Central memory CD8-positive, alpha-beta T cell (primary cell): ENCODE data around the gene NAPSA.
A peak's percentile ranks its signal among the peaks of the same experiment; 100 is the strongest.

Experiments
- ATAC-seq: fragments of 150-1000 bp; cut with Tn5 transposase; replicated peaks from 2 replicates; pipeline ENCODE4 v1.10.0; 2022; ENCODE audit warnings: mild to moderate bottlenecking, moderate FRiP score, moderate number of reproducible peaks; ENCODE audit not compliant: poor library complexity, severe bottlenecking; ENCODE audit errors: extremely low read depth
- DNase-seq, 2 donors: peaks; one replicate each; pipeline ENCODE4 v3.0.0; 2021; ENCODE audit warnings: low spot score in 2 of 2
- H3K27ac Mint-ChIP-seq: one replicate; pipeline ENCODE4 v1.8.0; 2022; ENCODE audit warnings: low read depth, mild to moderate bottlenecking, moderate library complexity, mixed read lengths
- H3K27me3 Mint-ChIP-seq: one replicate; pipeline ENCODE4 v1.8.0; 2022; ENCODE audit warnings: mixed read lengths
- H3K36me3 Mint-ChIP-seq: one replicate; pipeline ENCODE4 v1.8.0; 2022; ENCODE audit warnings: mild to moderate bottlenecking, moderate library complexity, mixed read lengths; ENCODE audit not compliant: insufficient read depth
- H3K4me1 Mint-ChIP-seq: one replicate; pipeline ENCODE4 v1.8.0; 2022; ENCODE audit warnings: mixed read lengths
- H3K4me3 Mint-ChIP-seq: one replicate; pipeline ENCODE4 v1.8.0; 2022; ENCODE audit warnings: mild to moderate bottlenecking, moderate library complexity, mixed read lengths
- H3K9me3 Mint-ChIP-seq: one replicate; pipeline ENCODE4 v1.8.0; 2022; ENCODE audit warnings: mixed read lengths

The NAPSA gene

DNA sequence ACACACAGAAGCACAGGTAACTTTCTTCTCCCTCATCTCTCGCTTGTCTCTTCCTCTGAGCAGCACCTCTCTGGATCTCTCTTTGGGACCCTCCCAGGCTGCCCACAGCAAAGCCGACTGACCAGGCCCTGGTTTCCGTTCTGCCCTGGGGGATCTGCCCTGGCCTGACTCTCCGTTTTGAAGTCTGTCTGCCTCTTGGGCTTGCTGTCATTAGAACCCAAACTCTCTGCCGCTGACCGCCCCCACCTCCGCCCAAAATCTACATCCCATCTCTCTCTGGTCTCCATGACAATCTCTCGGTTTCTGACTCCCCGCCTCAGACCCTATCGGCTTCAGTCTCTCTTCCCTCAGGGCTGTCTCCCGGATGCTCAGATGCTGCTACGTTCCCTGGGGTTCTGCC lies 43.2 kb downstream of the NAPSA start:
- ATAC-seq, result no peak
- Mint-ChIP-seq H3K4me1 (peaks cover 10% of the 10 kb centered on the region), H3K9me3 (no peaks in the 10 kb centered on the region), H3K27ac (no peak overlapping the region), H3K27me3 (peaks cover 86% of the 10 kb centered on the region), H3K36me3 (peaks cover 8% of the 10 kb centered on the region), H3K4me3 (no peak overlapping the region)
- DNase-seq, result no peak

DNA sequence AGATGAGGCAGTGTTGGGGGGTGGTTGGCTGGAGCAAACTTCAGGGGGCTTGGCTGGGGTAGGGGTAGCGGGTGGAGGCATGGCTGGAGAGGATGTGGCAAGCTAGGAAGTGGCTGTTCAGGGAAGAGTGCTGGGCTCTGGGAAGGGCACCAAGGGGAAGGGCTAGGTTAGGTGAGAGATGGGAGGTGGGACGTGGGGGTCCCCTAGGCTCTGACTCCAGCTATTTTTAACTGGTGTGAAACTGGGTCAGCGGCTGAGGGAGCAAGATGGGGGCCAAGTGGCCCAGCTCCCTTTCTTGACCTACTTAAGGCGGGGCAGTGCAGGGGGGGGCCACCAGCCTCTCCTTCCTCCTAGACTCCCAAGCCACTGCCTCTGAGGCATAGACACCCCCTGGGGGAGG lies 43.6 kb downstream of the NAPSA start:
- peaks cover 5% of the 10 kb centered on the region for H3K4me1 Mint-ChIP-seq
- H3K27me3 Mint-ChIP-seq, result peaks cover 84% of the 10 kb centered on the region
- ATAC-seq (no peak), DNase-seq (no peak)
- H3K27ac Mint-ChIP-seq, result no peak overlapping the region
- peaks cover 8% of the 10 kb centered on the region for H3K36me3 Mint-ChIP-seq
- no peaks in the 10 kb centered on the region for H3K9me3 Mint-ChIP-seq
- no peak overlapping the region for H3K4me3 Mint-ChIP-seq

DNA sequence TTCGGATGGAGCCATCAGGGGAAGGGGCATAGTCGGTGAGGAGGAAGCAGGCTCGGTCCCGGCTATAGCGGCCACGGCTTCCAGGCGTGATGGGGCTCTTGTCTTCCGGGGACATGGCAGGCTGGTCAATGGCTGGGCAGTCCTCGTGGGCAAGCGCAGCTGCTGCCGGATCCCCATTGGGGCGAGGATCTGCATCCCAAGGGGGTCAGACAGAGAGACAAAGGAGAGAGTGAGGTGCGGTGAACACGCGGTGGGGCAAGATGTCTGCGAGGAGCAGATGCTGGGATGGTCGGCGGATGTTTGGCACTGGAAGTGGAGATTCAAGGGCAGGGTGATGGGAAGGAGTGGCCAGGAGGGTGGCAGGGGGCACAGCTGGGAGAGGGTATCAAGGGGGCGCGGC lies 44.8 kb downstream of the NAPSA start:
- Mint-ChIP-seq H3K9me3 (no peaks in the 10 kb centered on the region), H3K4me1 (no peaks in the 10 kb centered on the region), H3K27ac (no peak overlapping the region), H3K36me3 (peaks cover 8% of the 10 kb centered on the region), H3K4me3 (no peak overlapping the region), H3K27me3 (peaks cover 87% of the 10 kb centered on the region)
- no peak for ATAC-seq
- no peak for DNase-seq

DNA sequence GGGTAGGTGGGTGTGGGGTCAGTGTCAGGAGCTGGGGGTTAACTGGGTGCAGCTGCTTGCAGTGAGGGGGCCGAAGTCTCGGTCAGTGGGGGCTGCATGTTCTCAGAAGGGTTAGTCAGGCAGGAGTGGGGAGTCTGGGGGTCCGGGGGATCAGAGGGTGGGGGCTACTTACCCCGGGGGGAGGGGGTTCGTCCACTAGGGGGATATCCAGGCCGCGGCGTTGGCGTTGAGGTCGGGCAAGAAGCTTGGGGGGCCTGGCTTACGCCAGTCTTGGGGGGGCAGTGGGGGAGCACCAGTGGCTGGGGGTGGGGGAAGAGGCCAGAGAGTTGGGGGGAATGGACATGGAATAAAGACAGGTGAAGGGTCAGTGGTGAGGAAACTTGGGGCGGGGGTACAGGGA lies 45.4 kb downstream of the NAPSA start:
- no peak for ATAC-seq
- Mint-ChIP-seq H3K9me3 (no peaks in the 10 kb centered on the region), H3K4me1 (no peaks in the 10 kb centered on the region), H3K4me3 (no peak overlapping the region), H3K27me3 (peaks cover 89% of the 10 kb centered on the region), H3K27ac (no peak overlapping the region), H3K36me3 (peaks cover 7% of the 10 kb centered on the region)
- no peak for DNase-seq

DNA sequence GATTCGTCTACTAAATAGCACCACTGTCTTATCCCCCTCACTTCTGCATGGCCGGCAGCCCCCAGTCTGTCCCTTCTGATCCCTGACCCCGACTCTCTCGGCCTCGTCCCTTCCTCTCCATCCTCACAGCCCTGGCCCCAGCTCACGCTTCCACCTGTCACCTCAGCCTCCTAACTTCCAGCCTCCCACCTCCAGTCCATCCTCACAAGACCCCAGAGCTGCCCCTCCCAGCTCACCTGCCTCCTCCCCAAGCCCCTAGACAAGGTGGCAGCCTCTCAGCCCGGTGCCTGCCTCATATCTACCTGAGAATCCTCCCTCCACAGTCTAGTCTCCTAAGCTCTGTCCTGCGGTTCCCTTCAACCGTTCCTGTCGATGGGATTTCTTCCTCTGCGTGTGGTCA lies 46.3 kb downstream of the NAPSA start:
- Mint-ChIP-seq H3K4me3 (no peak overlapping the region), H3K27ac (no peak overlapping the region), H3K9me3 (no peaks in the 10 kb centered on the region), H3K27me3 (peaks cover 89% of the 10 kb centered on the region), H3K36me3 (peaks cover 2% of the 10 kb centered on the region), H3K4me1 (no peaks in the 10 kb centered on the region)
- DNase-seq, result no peak
- ATAC-seq, result no peak

DNA sequence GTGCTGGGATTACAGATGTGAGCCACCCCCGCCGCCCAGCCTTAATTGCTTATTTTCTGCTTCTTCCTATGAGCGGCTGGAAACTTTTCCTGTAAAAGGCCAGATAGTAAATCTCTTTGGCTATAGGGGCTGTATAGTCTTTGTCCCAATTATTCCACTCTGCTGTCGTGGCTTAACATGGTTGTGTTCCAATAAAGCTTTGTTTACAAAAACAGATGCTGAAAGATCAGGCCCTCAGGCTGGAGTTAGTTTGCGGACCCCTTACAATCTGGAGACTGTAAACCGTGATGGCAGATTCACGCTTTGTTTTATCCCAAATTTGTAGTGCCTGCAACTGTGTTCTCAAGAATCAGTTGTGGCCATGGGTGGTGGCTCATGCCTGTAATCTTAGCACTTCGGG lies 47.0 kb downstream of the NAPSA start:
- no peak overlapping the region for H3K27ac Mint-ChIP-seq
- H3K36me3 Mint-ChIP-seq, result peaks cover 2% of the 10 kb centered on the region
- peaks cover 89% of the 10 kb centered on the region for H3K27me3 Mint-ChIP-seq
- H3K4me3 Mint-ChIP-seq, result no peak overlapping the region
- ATAC-seq (no peak), DNase-seq (no peak)
- H3K4me1 Mint-ChIP-seq, result no peaks in the 10 kb centered on the region
- H3K9me3 Mint-ChIP-seq, result no peaks in the 10 kb centered on the region

DNA sequence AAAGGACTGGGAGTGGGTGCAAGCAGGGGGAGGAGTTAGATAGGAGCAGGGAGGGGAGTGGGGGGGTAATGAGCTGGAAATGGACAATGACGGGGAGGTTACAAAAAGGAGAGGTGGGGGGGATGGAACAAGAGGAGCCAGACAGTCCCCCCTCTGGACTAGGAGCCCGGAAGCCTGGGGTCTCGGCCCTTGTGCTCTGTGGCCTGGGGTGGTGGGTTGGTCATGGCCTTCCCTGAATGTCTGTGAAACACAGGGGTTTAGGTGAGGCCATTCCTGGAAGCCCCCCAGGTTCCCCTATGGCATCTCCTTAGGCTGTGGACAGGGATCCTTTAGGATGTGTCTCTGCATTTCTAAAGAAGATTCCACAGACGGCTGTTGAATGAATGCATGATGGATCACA lies 48.3 kb downstream of the NAPSA start:
- ATAC-seq (no peak), DNase-seq (no peak)
- Mint-ChIP-seq H3K4me3 (no peak overlapping the region), H3K9me3 (no peaks in the 10 kb centered on the region), H3K36me3 (peaks cover 2% of the 10 kb centered on the region), H3K27ac (no peak overlapping the region), H3K27me3 (peaks cover 87% of the 10 kb centered on the region), H3K4me1 (no peaks in the 10 kb centered on the region)

DNA sequence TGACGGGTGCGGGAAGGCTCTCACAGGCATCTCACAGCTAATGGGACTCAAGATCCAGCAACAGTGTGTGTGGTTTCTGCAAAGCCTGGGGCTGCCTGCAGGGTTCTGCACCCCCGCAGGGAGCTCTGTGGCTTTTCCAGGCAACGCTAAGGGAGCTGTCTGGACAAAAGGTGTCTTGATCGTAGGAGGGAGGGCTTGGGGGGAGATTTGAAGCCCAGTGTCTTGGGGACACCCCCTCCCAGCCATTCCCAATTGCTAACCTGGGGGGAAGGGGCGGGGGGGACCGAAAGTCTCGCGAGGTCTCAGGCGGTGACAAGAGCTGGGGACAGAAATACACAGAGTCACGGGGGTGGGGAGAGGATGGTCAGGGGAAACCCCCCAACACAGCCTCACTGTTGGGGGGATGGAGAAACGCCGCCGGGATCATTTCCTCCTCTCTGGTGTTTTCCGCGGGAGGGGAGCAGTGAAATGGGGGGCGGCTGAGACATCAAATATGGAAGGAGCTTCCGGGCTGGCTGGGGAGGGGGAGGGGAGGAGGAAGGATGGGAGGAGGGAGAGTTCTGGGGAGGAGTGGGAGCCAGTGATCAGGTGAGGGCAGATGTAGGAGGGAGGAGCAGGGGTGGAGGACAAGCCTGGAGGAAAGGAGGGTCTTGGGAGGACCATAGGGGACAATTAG lies 49.5 kb downstream of the NAPSA start:
- peak overlapping the region; percentile 8 for H3K4me3 Mint-ChIP-seq
- DNase-seq (no peak), ATAC-seq (no peak)
- H3K4me1 Mint-ChIP-seq, result no peaks in the 10 kb centered on the region
- no peaks in the 10 kb centered on the region for H3K36me3 Mint-ChIP-seq
- no peak overlapping the region for H3K27ac Mint-ChIP-seq
- H3K27me3 Mint-ChIP-seq, result peaks cover 79% of the 10 kb centered on the region
- H3K9me3 Mint-ChIP-seq, result no peaks in the 10 kb centered on the region

DNA sequence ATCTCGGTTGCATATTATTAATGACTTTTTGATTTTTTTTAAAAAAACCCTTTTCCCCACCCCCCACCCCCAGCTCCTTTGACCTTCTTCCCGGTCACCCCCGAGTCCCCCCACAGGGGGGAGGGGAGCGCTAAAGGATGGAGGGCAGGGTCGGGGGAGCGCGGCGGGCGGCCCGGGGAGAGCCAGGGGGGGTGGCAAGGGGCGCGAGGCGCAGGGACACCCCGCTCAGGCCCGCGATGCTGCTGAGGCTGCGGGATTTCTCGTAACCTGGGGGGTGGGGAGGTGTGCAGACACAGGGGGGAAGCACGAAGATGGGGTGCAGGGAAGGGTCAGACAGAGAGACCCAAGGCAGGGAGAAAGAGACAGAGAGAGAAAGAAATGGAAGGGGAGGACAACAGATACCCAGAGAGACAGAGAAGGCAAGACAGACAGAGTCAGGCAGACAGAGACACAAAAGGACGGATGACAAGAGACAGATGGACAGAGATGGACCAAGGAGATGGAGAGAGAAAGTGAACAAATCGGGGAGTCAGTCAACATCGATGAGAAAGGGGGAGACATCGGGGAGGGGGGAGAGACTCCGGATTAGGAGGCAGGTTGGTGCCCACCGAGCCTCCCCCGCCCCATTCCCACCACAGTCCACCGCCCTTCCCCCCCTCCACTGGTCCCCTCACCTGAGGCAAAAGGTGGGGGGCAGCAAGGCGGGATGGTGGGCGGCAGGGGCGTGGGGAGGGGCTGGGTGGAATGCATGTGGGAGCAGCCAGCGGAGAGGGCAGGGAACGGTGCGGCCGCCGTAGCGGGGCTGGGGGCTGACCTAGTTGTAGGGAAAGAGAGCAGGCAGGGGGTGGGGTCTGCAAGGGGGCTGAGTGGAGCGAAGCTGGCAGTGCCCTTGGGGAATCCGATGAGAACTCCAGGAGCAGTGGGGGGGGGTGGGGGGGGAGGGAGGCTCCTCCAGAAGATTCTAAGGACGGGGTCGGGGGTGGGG lies 50.4 kb downstream of the NAPSA start:
- Mint-ChIP-seq H3K27me3 (peaks cover 79% of the 10 kb centered on the region), H3K9me3 (no peaks in the 10 kb centered on the region), H3K36me3 (no peaks in the 10 kb centered on the region), H3K4me1 (no peaks in the 10 kb centered on the region), H3K27ac (no peak overlapping the region), H3K4me3 (peak overlapping the region; percentile 1)
- no peak for DNase-seq
- ATAC-seq, result no peak

DNA sequence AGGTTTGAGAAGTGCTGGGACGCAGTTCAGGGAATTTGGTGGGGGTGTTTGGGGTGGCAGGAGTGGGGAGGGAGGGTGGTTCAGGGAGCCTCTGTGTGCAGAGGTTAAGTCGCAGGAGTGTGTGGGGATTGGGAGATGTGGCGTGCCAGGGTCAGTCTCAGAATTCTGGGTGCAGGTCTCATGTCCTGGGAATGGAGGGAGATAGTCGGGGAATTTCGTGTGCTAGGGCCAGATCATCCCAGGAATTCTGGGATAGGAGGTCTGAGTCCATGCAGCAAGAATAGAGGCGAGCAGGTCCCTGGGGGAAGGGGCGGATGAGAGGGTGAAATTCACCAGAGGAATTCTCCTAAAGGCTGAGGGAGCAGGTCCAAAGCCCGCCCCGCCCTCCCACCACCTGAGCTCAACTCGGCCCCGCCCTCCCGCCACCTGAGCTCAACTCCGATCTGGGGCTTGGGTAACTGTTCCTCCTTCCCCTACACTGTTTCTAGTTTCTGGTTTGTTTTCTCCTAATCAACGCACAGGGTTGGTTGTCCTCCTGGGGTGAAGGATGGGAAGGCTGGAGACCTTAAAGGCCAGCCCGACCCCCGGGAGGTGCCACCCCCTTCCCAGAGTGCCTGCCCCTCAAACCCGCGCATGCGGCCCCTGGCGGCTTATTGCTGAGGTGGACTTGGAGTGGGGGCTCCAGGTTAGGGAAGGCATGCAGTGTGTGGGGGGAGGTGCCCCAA lies 51.5 kb downstream of the NAPSA start:
- H3K9me3 Mint-ChIP-seq, result no peaks in the 10 kb centered on the region
- H3K27ac Mint-ChIP-seq, result peak overlapping the region; percentile 35
- H3K27me3 Mint-ChIP-seq, result peaks cover 80% of the 10 kb centered on the region
- ATAC-seq (no peak), DNase-seq (no peak)
- H3K4me3 Mint-ChIP-seq, result no peak overlapping the region
- H3K36me3 Mint-ChIP-seq, result no peaks in the 10 kb centered on the region
- no peaks in the 10 kb centered on the region for H3K4me1 Mint-ChIP-seq

DNA sequence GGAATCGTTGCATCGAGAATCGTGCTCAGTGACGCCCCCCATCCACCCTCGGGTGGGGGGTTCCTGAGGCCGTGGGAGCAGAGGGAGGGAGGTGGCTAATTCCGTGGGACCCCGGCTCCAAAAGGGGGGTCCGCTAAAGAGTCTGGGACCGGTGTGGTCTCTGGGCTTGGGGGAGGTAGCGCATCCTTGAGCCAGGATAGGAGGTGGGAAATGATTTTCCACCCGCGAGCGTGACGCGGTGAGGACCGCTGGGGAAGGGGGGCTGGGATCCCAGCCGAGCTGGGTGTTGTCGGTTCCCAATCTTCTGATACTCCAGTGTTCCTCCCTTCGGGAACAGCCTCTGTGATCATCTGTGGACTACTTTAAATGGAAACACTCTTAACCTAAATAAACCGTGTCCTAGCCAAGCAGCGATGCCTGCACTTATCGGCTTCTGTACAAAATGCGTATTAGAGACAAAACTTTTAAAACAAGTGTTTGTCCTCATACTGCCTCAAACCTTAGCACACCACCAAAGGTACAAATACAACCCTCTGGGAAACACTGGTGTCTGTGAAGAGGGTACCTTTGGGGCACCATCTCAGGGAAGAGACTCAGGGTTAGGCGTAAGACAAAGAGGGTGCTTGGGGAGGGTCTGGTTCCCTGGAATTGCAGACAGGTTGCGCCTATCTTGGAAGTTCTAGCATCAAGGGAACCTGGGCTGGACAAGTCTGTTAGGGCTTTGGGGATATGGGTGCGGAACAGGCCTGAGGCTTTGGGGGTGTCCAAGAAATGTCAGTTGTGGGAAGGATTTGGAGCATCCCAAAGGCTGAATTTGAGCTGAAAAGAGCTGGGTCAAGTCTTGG lies 52.2 kb downstream of the NAPSA start:
- H3K27ac Mint-ChIP-seq, result peak overlapping the region; percentile 35
- DNase-seq (no peak), ATAC-seq (no peak)
- no peaks in the 10 kb centered on the region for H3K36me3 Mint-ChIP-seq
- H3K9me3 Mint-ChIP-seq, result no peaks in the 10 kb centered on the region
- peaks cover 81% of the 10 kb centered on the region for H3K27me3 Mint-ChIP-seq
- no peaks in the 10 kb centered on the region for H3K4me1 Mint-ChIP-seq
- no peak overlapping the region for H3K4me3 Mint-ChIP-seq
